ENCODE data around the gene PIP5K1A.

The PIP5K1A gene

GRCh38 chr1:151198254-151199127 lies at the start of gene PIP5K1A:
PIP5K1A (plus strand) TSS chr1:151198552; CDS start chr1:151198997, 445 bp downstream.
- TF ChIP-seq CTCF (IDR thresholded peaks at IDR 0.05) = no peak
- Histone ChIP-seq H3K36me3 (peaks cover 10% of the 10 kb centered on the region), H3K27me3 (peaks cover 18% of the 10 kb centered on the region), H3K4me3 (ENCODE audit: low read depth in 1 of 2, low read length in 1 of 2) (peak within 1 kb of the TSS; percentile 88 to 99), H3K27ac (peak within 1 kb of the TSS; percentile 94), H3K4me1 (ENCODE audit: control insufficient read depth in 1 of 2, insufficient read depth in 1 of 2, low read depth in 1 of 2, low read length in 1 of 2) (peaks cover 19 to 22% of the 10 kb centered on the region in 2 experiments), H3K9me3 (no peaks in the 10 kb centered on the region)

GRCh38 chr1:151156515-151156819 lies 41.9 kb upstream of the PIP5K1A start, which contains the start of gene TNFAIP8L2:
TNFAIP8L2 (plus strand) TSS chr1:151156649; CDS start chr1:151158698, 2,049 bp downstream.
- no peaks in the 10 kb centered on the region for H3K9me3 ChIP-seq
- peaks cover 27% of the 10 kb centered on the region for H3K36me3 ChIP-seq
- peak within 1 kb of the TSS; percentile 71 to 97 for H3K4me3 ChIP-seq (ENCODE audit: low read depth in 1 of 2, low read length in 1 of 2)
- no peaks in the 10 kb centered on the region for H3K27me3 ChIP-seq
- peaks cover 45 to 57% of the 10 kb centered on the region in 2 experiments for H3K4me1 ChIP-seq (ENCODE audit: control insufficient read depth in 1 of 2, insufficient read depth in 1 of 2, low read depth in 1 of 2, low read length in 1 of 2)
- H3K27ac ChIP-seq = peak within 1 kb of the TSS; percentile 96
- TF ChIP-seq CTCF (IDR thresholded peaks at IDR 0.05) = no peak

GRCh38 chr1:151157067-151157531 lies 41.3 kb upstream of the PIP5K1A start:
- Histone ChIP-seq H3K27me3 (no peaks in the 10 kb centered on the region), H3K36me3 (peaks cover 31% of the 10 kb centered on the region), H3K4me1 (ENCODE audit: control insufficient read depth in 1 of 2, insufficient read depth in 1 of 2, low read depth in 1 of 2, low read length in 1 of 2) (peaks cover 48 to 63% of the 10 kb centered on the region in 2 experiments), H3K9me3 (no peaks in the 10 kb centered on the region), H3K27ac (peak overlapping the region; percentile 96), H3K4me3 (ENCODE audit: low read depth in 1 of 2, low read length in 1 of 2) (peak overlapping the region; percentile 71 to 97)
- no peak for TF ChIP-seq CTCF (IDR thresholded peaks at IDR 0.05)

- TF ChIP-seq CTCF (IDR thresholded peaks at IDR 0.05) = no peak
- Histone ChIP-seq H3K4me1 (ENCODE audit: control insufficient read depth in 1 of 2, insufficient read depth in 1 of 2, low read depth in 1 of 2, low read length in 1 of 2) (peaks cover 48 to 69% of the 10 kb centered on the region in 2 experiments), H3K36me3 (peaks cover 41% of the 10 kb centered on the region)
These were observed 40.0 kb upstream of the PIP5K1A start for GRCh38 chr1:151158326-151158725.

GRCh38 chr1:151158751-151159251 lies 39.6 kb upstream of the PIP5K1A start:
- Histone ChIP-seq H3K27ac (peak overlapping the region; percentile 96), H3K9me3 (no peaks in the 10 kb centered on the region), H3K4me1 (ENCODE audit: control insufficient read depth in 1 of 2, insufficient read depth in 1 of 2, low read depth in 1 of 2, low read length in 1 of 2) (peaks cover 48 to 69% of the 10 kb centered on the region in 2 experiments), H3K4me3 (ENCODE audit: low read depth in 1 of 2, low read length in 1 of 2) (peak overlapping the region; percentile 71 to 97), H3K27me3 (no peaks in the 10 kb centered on the region), H3K36me3 (peaks cover 45% of the 10 kb centered on the region)
- no peak for TF ChIP-seq CTCF (IDR thresholded peaks at IDR 0.05)

More at GRCh38 chr1:151158326-151158725, 40.0 kb upstream of the PIP5K1A start:
- Histone ChIP-seq H3K9me3 (no peaks in the 10 kb centered on the region), H3K27ac (peak overlapping the region; percentile 96), H3K27me3 (no peaks in the 10 kb centered on the region), H3K4me3 (ENCODE audit: low read depth in 1 of 2, low read length in 1 of 2) (peak overlapping the region; percentile 71 to 97)

Data from neutrophil (primary cell).